HG03108 (cell line): ENCODE data around the gene FUT8.
"Not testable (repeated sequence)": the region's sequence is repeated elsewhere in the genome, so short reads cannot be mapped to it uniquely, and the experiment has no call there.

ENCODE experiments used
- ATAC-seq: cut with Tn5 transposase; IDR thresholded peaks from one replicate; pipeline ENCODE4 v1.9.1; 2021; ENCODE audit warnings: moderate library complexity; ENCODE audit not compliant: unreplicated experiment

The FUT8 gene

GRCh38 chr14:65604535-65604934, 192.0 kb downstream of the FUT8 start:
- ATAC-seq = no peak

GRCh38 chr14:65604936-65605335, 192.4 kb downstream of the FUT8 start:
- no peak for ATAC-seq

GRCh38 chr14:65606460-65606859, 193.9 kb downstream of the FUT8 start:
- no peak for ATAC-seq

GRCh38 chr14:65613131-65613650, 200.7 kb downstream of the FUT8 start:
- ATAC-seq = no peak

- no peak for ATAC-seq
Measured at GRCh38 chr14:65618996-65619395, 206.5 kb downstream of the FUT8 start.

GRCh38 chr14:65620195-65620594, 207.7 kb downstream of the FUT8 start:
- ATAC-seq = no peak

- no peak for ATAC-seq
Measured at GRCh38 chr14:65622703-65623102, 210.2 kb downstream of the FUT8 start.

- no peak for ATAC-seq
Measured at GRCh38 chr14:65623759-65624158, 211.2 kb downstream of the FUT8 start.

- ATAC-seq = no peak
Measured at GRCh38 chr14:65627315-65627714, 214.8 kb downstream of the FUT8 start.

- ATAC-seq = no peak
Measured at GRCh38 chr14:65628664-65629063, 216.1 kb downstream of the FUT8 start.

GRCh38 chr14:65631040-65631439, 218.5 kb downstream of the FUT8 start:
- ATAC-seq = peak; percentile 49

- ATAC-seq = no peak
Measured at GRCh38 chr14:65632487-65632886, 220.0 kb downstream of the FUT8 start.

- not testable (repeated sequence) for ATAC-seq
Measured at GRCh38 chr14:65633666-65634065, 221.1 kb downstream of the FUT8 start.

- peak; percentile 58 for ATAC-seq
Measured at GRCh38 chr14:65637780-65638179, 225.2 kb downstream of the FUT8 start.

GRCh38 chr14:65639216-65639615, 226.7 kb downstream of the FUT8 start:
- no peak for ATAC-seq

GRCh38 chr14:65650826-65651225, 238.3 kb downstream of the FUT8 start:
- ATAC-seq = no peak

GRCh38 chr14:65656554-65656953, 244.0 kb downstream of the FUT8 start:
- no peak for ATAC-seq

- ATAC-seq = no peak
Measured at GRCh38 chr14:65658202-65658601, 245.7 kb downstream of the FUT8 start.

- ATAC-seq = no peak
Measured at GRCh38 chr14:65661865-65662264, 249.3 kb downstream of the FUT8 start.

GRCh38 chr14:65664436-65664835, 251.9 kb downstream of the FUT8 start:
- ATAC-seq = no peak

GRCh38 chr14:65676361-65677014, 264.0 kb downstream of the FUT8 start:
- ATAC-seq = no peak

GRCh38 chr14:65685572-65685971, 273.0 kb downstream of the FUT8 start:
- no peak for ATAC-seq

- ATAC-seq = no peak
Measured at GRCh38 chr14:65686761-65687160, 274.2 kb downstream of the FUT8 start.
